ENCODE data around the gene HIVEP3.

The HIVEP3 gene

GRCh38 chr1:41615316-41615715 lies 303.4 kb downstream of the HIVEP3 start:
- H3K79me2 ChIP-seq (ENCODE audit: low read length), result no peaks in the 10 kb centered on the region
- no peak for DNase-seq
- no peaks in the 10 kb centered on the region for H3K9me2 ChIP-seq (replicated peaks; ENCODE audit: insufficient read depth, low read length)
- H3K4me3 ChIP-seq (ENCODE audit: low read length), result no peak overlapping the region
- H3K27me3 ChIP-seq (replicated peaks; ENCODE audit: insufficient read depth, low read length), result no peaks in the 10 kb centered on the region
- no peak overlapping the region for H2AFZ ChIP-seq (ENCODE audit: low read length)
- H3K4me2 ChIP-seq (ENCODE audit: low read depth, low read length), result no peak overlapping the region
- H3K36me3 ChIP-seq (replicated peaks; ENCODE audit: insufficient read depth, low read length), result no peaks in the 10 kb centered on the region
- H3K9ac ChIP-seq (ENCODE audit: low read length), result no peak overlapping the region
- H3K27ac ChIP-seq (ENCODE audit: low read length), result no peak overlapping the region
- no peaks in the 10 kb centered on the region for H3K9me3 ChIP-seq (replicated peaks; ENCODE audit: insufficient read depth, low read length)
- no peaks in the 10 kb centered on the region for H4K20me1 ChIP-seq (ENCODE audit: insufficient read depth, low read length)
- TF ChIP-seq EZH2phosphoT487 (IDR thresholded peaks at IDR 0.05; ENCODE audit: low read length) (no peak), EZH2 (optimal IDR thresholded peaks at IDR 0.05; ENCODE audit: low read depth, low read length) (no peak), CTCF (IDR thresholded peaks at IDR 0.05; ENCODE audit: low read length) (no peak)
- peaks cover 6% of the 10 kb centered on the region for H3F3A ChIP-seq (ENCODE audit: insufficient read depth, low read length)
- H3K4me1 ChIP-seq (ENCODE audit: low read length), result peaks cover 15% of the 10 kb centered on the region

GRCh38 chr1:41614818-41615217 lies 303.9 kb downstream of the HIVEP3 start:
- H3K27me3 ChIP-seq (replicated peaks; ENCODE audit: insufficient read depth, low read length), result no peaks in the 10 kb centered on the region
- 0 out of 2 replicates have a peak, but pooled peaks cover 1% of the 10 kb centered on the region for H3F3A ChIP-seq (ENCODE audit: insufficient read depth, low read length)
- no peak overlapping the region for H3K4me2 ChIP-seq (ENCODE audit: low read depth, low read length)
- H3K9ac ChIP-seq (ENCODE audit: low read length), result no peak overlapping the region
- TF ChIP-seq CTCF (IDR thresholded peaks at IDR 0.05; ENCODE audit: low read length), result no peak
- no peaks in the 10 kb centered on the region for H3K79me2 ChIP-seq (ENCODE audit: low read length)
- H3K27ac ChIP-seq (ENCODE audit: low read length), result no peak overlapping the region
- no peaks in the 10 kb centered on the region for H4K20me1 ChIP-seq (ENCODE audit: insufficient read depth, low read length)
- H3K9me2 ChIP-seq (replicated peaks; ENCODE audit: insufficient read depth, low read length), result no peaks in the 10 kb centered on the region
- H2AFZ ChIP-seq (ENCODE audit: low read length), result no peak overlapping the region
- DNase-seq, result no peak
- H3K9me3 ChIP-seq (replicated peaks; ENCODE audit: insufficient read depth, low read length), result no peaks in the 10 kb centered on the region
- no peaks in the 10 kb centered on the region for H3K36me3 ChIP-seq (replicated peaks; ENCODE audit: insufficient read depth, low read length)
- no peak overlapping the region for H3K4me3 ChIP-seq (ENCODE audit: low read length)
- peaks cover 10% of the 10 kb centered on the region for H3K4me1 ChIP-seq (ENCODE audit: low read length)

GRCh38 chr1:41613689-41614574 lies 304.8 kb downstream of the HIVEP3 start:
- Histone ChIP-seq H3K4me2 (ENCODE audit: low read depth, low read length) (no peak overlapping the region), H3F3A (ENCODE audit: insufficient read depth, low read length) (no peaks in the 10 kb centered on the region), H3K27me3 (replicated peaks; ENCODE audit: insufficient read depth, low read length) (no peaks in the 10 kb centered on the region), H3K4me1 (ENCODE audit: low read length) (peaks cover 4% of the 10 kb centered on the region), H3K9me3 (replicated peaks; ENCODE audit: insufficient read depth, low read length) (no peaks in the 10 kb centered on the region), H4K20me1 (ENCODE audit: insufficient read depth, low read length) (no peaks in the 10 kb centered on the region), H3K79me2 (ENCODE audit: low read length) (no peaks in the 10 kb centered on the region), H3K36me3 (replicated peaks; ENCODE audit: insufficient read depth, low read length) (no peaks in the 10 kb centered on the region), H3K9ac (ENCODE audit: low read length) (no peak overlapping the region), H3K9me2 (replicated peaks; ENCODE audit: insufficient read depth, low read length) (no peaks in the 10 kb centered on the region), H2AFZ (ENCODE audit: low read length) (no peak overlapping the region), H3K4me3 (ENCODE audit: low read length) (no peak overlapping the region), H3K27ac (ENCODE audit: low read length) (no peak overlapping the region)
- DNase-seq, result no peak
- no peak for TF ChIP-seq CTCF (IDR thresholded peaks at IDR 0.05; ENCODE audit: low read length)
- TF ChIP-seq EZH2 (optimal IDR thresholded peaks at IDR 0.05; ENCODE audit: low read depth, low read length), result no peak
- no peak for TF ChIP-seq EZH2phosphoT487 (IDR thresholded peaks at IDR 0.05; ENCODE audit: low read length)
